GM19193 (cell line): ENCODE data around the gene CCDC110.

Source experiments
- POLR2A ChIP-seq: IDR thresholded peaks from 4 replicates; pipeline ENCODE4 v1.6.1; 2011; ENCODE audit not compliant: insufficient read depth, insufficient read length; ENCODE audit errors: extremely low read depth

CCDC110 gene

GRCh38 chr4:185445209-185445608 lies 26.3 kb downstream of the CCDC110 start:
- no peak for TF ChIP-seq POLR2A

DNA sequence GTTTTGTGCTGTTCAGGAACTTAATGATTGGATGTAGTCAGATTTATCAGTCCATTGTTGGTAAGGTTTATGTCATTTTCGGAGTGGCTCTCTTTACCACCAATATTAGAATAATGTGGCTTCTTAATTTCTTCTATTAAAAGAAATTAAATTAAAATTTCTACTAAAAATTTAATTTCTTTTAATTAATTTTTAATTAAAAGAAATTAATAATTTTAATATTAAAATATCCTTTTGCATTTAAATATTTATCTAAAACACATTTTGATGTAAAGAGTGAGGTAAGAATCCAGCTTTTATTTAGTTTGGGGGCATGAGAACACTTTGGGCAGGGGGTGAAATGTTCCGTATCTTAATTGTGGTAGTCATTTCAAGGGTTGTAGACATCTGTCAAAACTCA lies 30.1 kb downstream of the CCDC110 start:
- no peak for TF ChIP-seq POLR2A

- TF ChIP-seq POLR2A: no peak
Observed at GRCh38 chr4:185437809-185438208, 33.7 kb downstream of the CCDC110 start.

GRCh38 chr4:185435466-185435865 lies 36.1 kb downstream of the CCDC110 start:
- TF ChIP-seq POLR2A: no peak

- no peak for TF ChIP-seq POLR2A
Observed at GRCh38 chr4:185429660-185430059, 41.9 kb downstream of the CCDC110 start.

- TF ChIP-seq POLR2A: no peak
Observed at GRCh38 chr4:185426960-185427688, 44.4 kb downstream of the CCDC110 start.

DNA sequence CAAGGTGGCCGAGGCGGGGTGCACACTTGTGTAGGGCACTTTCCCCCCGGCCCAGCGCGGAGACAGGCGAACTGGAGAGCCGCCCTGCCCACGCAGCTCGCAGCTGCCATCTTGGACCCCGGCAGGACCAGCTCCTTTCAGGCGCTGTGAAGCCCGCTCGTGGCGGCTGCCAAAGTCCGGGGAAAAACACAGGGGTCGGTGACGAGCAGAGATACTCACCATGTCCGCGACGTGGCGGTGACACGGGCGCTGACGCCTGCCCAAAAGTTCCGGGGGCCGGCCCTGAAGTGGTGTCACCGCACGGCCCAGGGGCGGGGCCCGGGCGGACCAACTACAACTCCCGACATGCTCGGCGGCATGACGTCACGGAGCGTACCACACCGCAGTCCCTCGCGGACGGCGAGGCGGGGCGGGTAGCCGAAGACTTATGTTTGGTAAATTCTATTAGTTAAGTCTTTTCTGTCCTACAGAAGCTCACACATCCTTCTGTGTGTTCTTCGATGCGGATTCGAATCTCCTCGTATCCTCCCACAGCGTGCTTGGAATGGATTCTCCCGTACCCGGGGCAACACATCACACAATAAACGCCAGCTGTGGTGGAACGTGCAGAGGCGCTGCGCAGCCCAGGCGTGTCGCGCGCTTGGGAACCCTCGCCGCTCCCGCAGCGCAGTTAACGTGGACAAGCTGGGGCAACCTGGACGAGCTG lies 45.7 kb downstream of the CCDC110 start, which contains the start of gene UFSP2:
Gene UFSP2 (minus strand): TSS at position 318 of the 706 bp plus-strand sequence. CDS start 96 bp downstream, at position 222.
- peak; percentile 74 for TF ChIP-seq POLR2A

GRCh38 chr4:185424905-185425646 lies 46.5 kb downstream of the CCDC110 start:
- TF ChIP-seq POLR2A: no peak

DNA sequence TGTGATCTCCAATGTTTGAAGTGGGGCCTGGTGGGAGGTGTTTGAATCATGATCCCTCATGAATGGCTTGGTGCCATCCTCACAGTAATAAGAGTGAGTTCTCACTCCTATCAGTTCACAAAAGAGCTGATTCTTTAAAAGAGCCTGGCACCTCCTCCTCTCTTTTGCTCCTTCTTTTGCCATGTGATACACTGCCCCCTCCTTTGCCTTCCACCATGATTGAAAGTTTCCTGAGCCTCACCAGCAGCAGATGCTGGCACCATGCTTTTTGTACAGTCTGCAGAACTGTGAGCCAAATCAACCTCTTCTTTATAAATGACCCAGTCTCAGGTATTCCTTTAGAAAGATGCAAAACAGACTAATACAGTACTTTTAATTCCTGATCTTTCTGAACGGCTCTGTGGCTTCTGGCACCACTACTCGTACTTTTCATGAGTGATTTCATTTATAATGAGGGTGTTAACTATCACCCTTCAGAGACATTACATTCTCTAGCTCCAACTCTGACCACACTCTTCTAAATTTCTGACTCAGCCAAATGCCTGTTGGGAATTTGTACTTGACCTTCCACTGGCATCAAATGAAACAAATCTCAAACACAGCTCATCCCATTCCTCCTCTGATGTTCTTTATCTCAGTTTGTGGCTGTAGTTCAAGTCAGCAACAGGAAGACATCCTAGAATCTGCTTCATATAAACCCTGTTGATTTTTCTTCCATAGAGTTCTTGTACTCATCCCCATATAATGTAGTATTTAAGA lies 50.0 kb downstream of the CCDC110 start:
- no peak for TF ChIP-seq POLR2A

- TF ChIP-seq POLR2A: no peak
Observed at GRCh38 chr4:185416955-185417354, 54.6 kb downstream of the CCDC110 start.

- no peak for TF ChIP-seq POLR2A
Observed at GRCh38 chr4:185412412-185412811, 59.1 kb downstream of the CCDC110 start.

GRCh38 chr4:185411849-185412248 lies 59.7 kb downstream of the CCDC110 start:
- TF ChIP-seq POLR2A: no peak

DNA sequence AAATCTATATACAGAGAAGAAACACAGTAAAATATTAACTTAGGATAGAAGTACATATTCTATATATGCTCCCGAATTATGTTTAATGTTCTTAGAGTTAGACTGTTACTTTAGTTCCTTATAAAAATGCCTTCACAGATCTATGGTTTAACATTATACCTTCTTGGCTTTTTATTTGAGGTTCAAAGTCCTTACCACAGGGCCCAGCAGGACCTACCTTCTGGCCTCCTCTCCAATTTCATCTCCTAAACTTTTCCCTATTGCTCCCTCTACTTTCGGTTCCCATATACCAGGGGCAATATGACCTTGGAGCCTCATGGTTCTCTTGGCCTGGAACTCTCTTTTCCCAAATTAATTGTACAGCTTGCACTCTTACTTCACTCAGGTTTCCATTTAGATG lies 63.1 kb downstream of the CCDC110 start:
- no peak for TF ChIP-seq POLR2A

DNA sequence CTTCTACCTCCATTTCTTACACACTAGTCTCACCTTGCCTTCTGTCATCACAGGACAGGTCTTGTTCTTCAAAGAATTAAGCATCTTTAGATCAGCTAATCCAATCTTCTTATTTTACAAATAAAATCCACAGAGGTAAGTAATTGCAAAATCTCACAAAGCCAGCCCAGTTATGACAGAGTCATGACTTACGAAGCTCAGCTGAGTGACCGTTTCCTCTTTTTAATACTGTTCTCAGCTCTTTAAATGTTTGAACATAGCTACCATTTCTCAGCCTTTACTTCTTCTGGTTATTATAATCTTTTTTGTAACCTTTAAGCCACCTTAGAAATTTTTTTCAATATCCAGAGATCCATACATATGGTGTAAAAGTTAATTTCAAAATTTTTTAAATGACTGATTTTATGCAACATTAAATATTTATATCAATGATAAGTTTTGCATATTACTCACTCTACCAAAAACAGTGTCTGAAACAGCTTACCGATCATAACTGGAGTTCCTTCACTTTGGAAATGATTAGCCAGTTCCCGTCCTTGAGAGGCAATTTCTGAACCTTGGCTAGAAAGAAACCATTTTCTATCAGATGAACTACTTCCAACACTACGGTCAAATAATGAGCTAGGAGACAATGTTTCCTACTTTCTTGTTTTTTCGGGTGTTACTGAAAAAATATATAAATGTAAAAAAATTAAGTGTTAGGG lies 66.1 kb downstream of the CCDC110 start:
- TF ChIP-seq POLR2A: no peak
